Spleen (tissue), 11 donors: ENCODE results near the gene GOLGA2. TPM values are rescaled to one million over a fixed set of nuclear protein-coding genes. Genes with fewer than 3 reads are reported as not detected.

Experiments used
- DNase-seq: peaks from one replicate; pipeline ENCODE4 v3.0.0-alpha.2; 2020
- H3K27ac ChIP-seq, 8 donors: fragments of 200-600 bp; sonication (generic) in 7 of 8; 1 replicate in 4 of 8; 2 replicates in 4 of 8; pipeline versions ENCODE4 v1.5.0 to v1.8.0; 2016 to 2021; ENCODE audit warnings: inconsistent platforms in 4 of 8, mild to moderate bottlenecking in 4 of 8, moderate library complexity in 1 of 8
- H3K27me3 ChIP-seq, 7 donors: fragments of 200-600 bp; sonication (generic) in 6 of 7; replicated peaks in 1 of 7; 1 replicate in 4 of 7; 2 replicates in 3 of 7; pipeline versions ENCODE4 v1.5.0 to v1.8.0; 2016 to 2021; ENCODE audit warnings: inconsistent platforms in 3 of 7, mild to moderate bottlenecking in 1 of 7
- H3K36me3 ChIP-seq, 6 donors: fragments of 200-600 bp; sonication (generic) in 5 of 6; 1 replicate in 4 of 6; 2 replicates in 2 of 6; pipeline versions ENCODE4 v1.5.0 to v1.8.0; 2016 to 2021; ENCODE audit warnings: inconsistent platforms in 2 of 6
- H3K4me1 ChIP-seq, 6 donors: fragments of 200-600 bp; sonication (generic) in 5 of 6; 1 replicate in 3 of 6; 2 replicates in 3 of 6; pipeline versions ENCODE4 v1.5.0 to v1.8.0; 2016 to 2021; ENCODE audit warnings: inconsistent platforms in 3 of 6
- H3K4me3 ChIP-seq, 8 donors: fragments of 200-600 bp; sonication (generic) in 7 of 8; 1 replicate in 4 of 8; 2 replicates in 4 of 8; pipeline versions ENCODE4 v1.5.0 to v1.8.0; 2016 to 2021; ENCODE audit warnings: inconsistent platforms in 4 of 8, mild to moderate bottlenecking in 4 of 8, moderate library complexity in 2 of 8
- H3K9me3 ChIP-seq, 8 donors: fragments of 200-600 bp; sonication (generic) in 7 of 8; 1 replicate in 4 of 8; 2 replicates in 4 of 8; pipeline versions ENCODE4 v1.5.0 to v1.8.0; 2016 to 2021; ENCODE audit warnings: inconsistent platforms in 4 of 8
- POLR2A ChIP-seq, 3 donors: fragments of 450-650 bp; IDR thresholded peaks; one replicate each; pipeline ENCODE4 v1.5.1; 2017; ENCODE audit warnings: antibody characterized with exemption in 3 of 3, mild to moderate bottlenecking in 1 of 3
- POLR2AphosphoS5 ChIP-seq, 3 donors: sonication (generic); formaldehyde crosslinking; IDR thresholded peaks; one replicate each; pipeline ENCODE4 v1.5.1; 2017; ENCODE audit warnings: antibody characterized with exemption in 3 of 3
- WGBS, 5 donors: extraction: QIAGEN DNeasy Blood & Tissue Kit in 3 of 5; methylation state at CpG; one replicate each; pipeline versions ENCODE4 v1.1.5 to v1.1.7; 2013 to 2018; 5-methylcytosine and 5-hydroxymethylcytosine counted together
- intact Hi-C: fragments of 100-400 bp; cut with DNase I; formaldehyde crosslinking; loops from one replicate; pipeline ENCODE4 v1.15.0; 2023; ENCODE audit warnings: low total_unique reads
- polyA plus RNA-seq, 3 donors: library from polyadenylated mRNA; stranded (reverse); fragments of 200-250 nt; gene quantifications; one replicate each; pipeline ENCODE4 v1.2.1, GENCODE V29; 2013
- total RNA-seq, 7 donors: library from RNA; depleted of rRNA in 3 of 7; stranded (reverse); fragments of >200 nt in 3 of 7; fragmentation: NEBNext Ultra II Directional in 4 of 7; extraction: Animal tissue kit (Norgen Biotek cat#: 25700) in 4 of 7; gene quantifications; one replicate each; pipeline versions ENCODE4 v1.1.0 to v1.2.1, GENCODE V29; 2016 to 2021
- TF ChIP-seq, protein P1 (sequence below), 11 experiments: fragments of 200-600 bp in 7 of 11; fragments of 450-650 bp in 4 of 11; sonication (generic) in 4 of 11; IDR thresholded peaks in 8 of 11; conservative IDR thresholded peaks in 3 of 11; 1 replicate in 7 of 11; 2 replicates in 4 of 11; pipeline versions ENCODE4 v1.4.0 to v1.8.0; 2016 to 2021; ENCODE audit warnings: antibody characterized with exemption in 11 of 11, inconsistent platforms in 4 of 11, mild to moderate bottlenecking in 1 of 11
- donor health status: healthy with polysubstance abuse.
- donor health status: DM: no; HTN: no; CAD: no; lungs with moderate emphysema.
- donor health status: DM: no; HTN: no; CAD: no.
- donor health status: Bipolar disorder and iron deficiency.
- donor health status: healthy.
- donor health status: DM: no; HTN: no; CAD: no.
- donor health status: DM: yes; HTN: yes; CAD: no.

GOLGA2 gene
- total and polyA plus RNA-seq, 10 donors, result 15.5 to 79.0 (median 59.5) TPM

- Histone ChIP-seq H3K27ac (peak overlapping the region in 6 of 8 donors; percentile 5 to 80 (median 67)), H3K4me3 (peak overlapping the region; percentile 27 to 79 (median 47)), H3K27me3 (peaks cover 0 to 21% (median 0%) of the 10 kb centered on the region in 7 donors), H3K9me3 (no peaks in the 10 kb centered on the region), H3K36me3 (no peaks in the 10 kb centered on the region), H3K4me1 (peaks cover 6 to 40% (median 32%) of the 10 kb centered on the region in 6 donors)
- intact Hi-C loops, result no loop called here
- DNase-seq, result peak; percentile 98
- TF ChIP-seq POLR2AphosphoS5 (IDR thresholded peaks at IDR 0.05), result peak; percentile 50 to 75 (median 53)
- TF ChIP-seq, protein P1, sequence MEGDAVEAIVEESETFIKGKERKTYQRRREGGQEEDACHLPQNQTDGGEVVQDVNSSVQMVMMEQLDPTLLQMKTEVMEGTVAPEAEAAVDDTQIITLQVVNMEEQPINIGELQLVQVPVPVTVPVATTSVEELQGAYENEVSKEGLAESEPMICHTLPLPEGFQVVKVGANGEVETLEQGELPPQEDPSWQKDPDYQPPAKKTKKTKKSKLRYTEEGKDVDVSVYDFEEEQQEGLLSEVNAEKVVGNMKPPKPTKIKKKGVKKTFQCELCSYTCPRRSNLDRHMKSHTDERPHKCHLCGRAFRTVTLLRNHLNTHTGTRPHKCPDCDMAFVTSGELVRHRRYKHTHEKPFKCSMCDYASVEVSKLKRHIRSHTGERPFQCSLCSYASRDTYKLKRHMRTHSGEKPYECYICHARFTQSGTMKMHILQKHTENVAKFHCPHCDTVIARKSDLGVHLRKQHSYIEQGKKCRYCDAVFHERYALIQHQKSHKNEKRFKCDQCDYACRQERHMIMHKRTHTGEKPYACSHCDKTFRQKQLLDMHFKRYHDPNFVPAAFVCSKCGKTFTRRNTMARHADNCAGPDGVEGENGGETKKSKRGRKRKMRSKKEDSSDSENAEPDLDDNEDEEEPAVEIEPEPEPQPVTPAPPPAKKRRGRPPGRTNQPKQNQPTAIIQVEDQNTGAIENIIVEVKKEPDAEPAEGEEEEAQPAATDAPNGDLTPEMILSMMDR (IDR thresholded peaks at IDR 0.05 in 8 of 11, conservative IDR thresholded peaks at IDR 0.05 in 3 of 11), result no peak
- 7 to 19% (median 11%) methylated on average over 13 to 81 of the region's 81 CpGs for WGBS, 5 donors
Observed at GRCh38 chr9:128249908-128250838, 25.6 kb downstream of the GOLGA2 start.

GRCh38 chr9:128249558-128249907 lies 26.3 kb downstream of the GOLGA2 start:
- H3K27ac ChIP-seq, result peak overlapping the region in 5 of 8 donors; percentile 53 to 80 (median 73)
- peaks cover 6 to 47% (median 37%) of the 10 kb centered on the region in 6 donors for H3K4me1 ChIP-seq
- intact Hi-C loops, result no loop called here
- peak overlapping the region in 3 of 8 donors; percentile 45 to 79 (median 57) for H3K4me3 ChIP-seq
- H3K9me3 ChIP-seq, result no peaks in the 10 kb centered on the region
- H3K36me3 ChIP-seq, result no peaks in the 10 kb centered on the region
- H3K27me3 ChIP-seq, result peaks cover 0 to 28% (median 0%) of the 10 kb centered on the region in 7 donors
- no peak for DNase-seq
- 69 to 88% (median 76%) methylated on average over 8 of the region's 8 CpGs for WGBS, 5 donors
- TF ChIP-seq, protein P1 (IDR thresholded peaks at IDR 0.05 in 8 of 11, conservative IDR thresholded peaks at IDR 0.05 in 3 of 11), result no peak
- TF ChIP-seq POLR2AphosphoS5 (IDR thresholded peaks at IDR 0.05), result no peak
- no peak for TF ChIP-seq POLR2A (IDR thresholded peaks at IDR 0.05)

DNA sequence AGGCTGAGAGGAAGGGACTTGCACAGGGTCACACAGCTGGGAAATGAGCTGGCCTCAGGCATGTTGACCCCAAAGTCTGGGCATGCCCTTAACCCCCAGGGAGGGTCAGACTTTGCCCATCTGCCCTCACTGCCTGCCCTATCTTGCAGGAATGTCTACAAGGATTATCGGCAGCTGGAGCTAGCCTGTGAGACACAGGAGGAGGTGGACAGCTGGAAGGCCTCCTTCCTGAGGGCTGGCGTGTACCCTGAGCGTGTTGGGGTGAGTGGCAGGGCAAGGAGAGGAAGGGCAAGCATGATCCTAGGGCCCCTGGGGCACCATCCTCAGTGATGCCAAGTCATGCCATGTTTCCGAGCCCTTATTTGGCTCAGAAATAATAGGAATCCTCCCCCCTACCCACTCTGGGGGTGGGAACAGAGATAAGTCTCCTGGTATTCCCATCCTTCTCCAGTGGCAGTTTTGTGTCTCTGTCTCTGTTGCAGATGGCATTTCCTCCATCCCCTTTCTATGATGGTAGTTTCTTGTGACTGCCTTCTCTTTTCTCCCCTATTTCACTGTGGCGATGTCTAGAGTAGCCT lies 28.5 kb downstream of the GOLGA2 start:
- intact Hi-C loops, result no loop called here
- WGBS, 5 donors, result 81 to 92% (median 89%) methylated on average over 5 of the region's 5 CpGs
- TF ChIP-seq POLR2AphosphoS5 (IDR thresholded peaks at IDR 0.05), result no peak
- no peak for TF ChIP-seq POLR2A (IDR thresholded peaks at IDR 0.05)
- DNase-seq, result no peak
- H3K9me3 ChIP-seq, result no peaks in the 10 kb centered on the region
- H3K36me3 ChIP-seq, result no peaks in the 10 kb centered on the region
- H3K27me3 ChIP-seq, result peaks cover 0 to 47% (median 0%) of the 10 kb centered on the region in 7 donors
- H3K4me3 ChIP-seq, result no peak overlapping the region
- H3K4me1 ChIP-seq, result peaks cover 6 to 59% (median 37%) of the 10 kb centered on the region in 6 donors
- no peak overlapping the region for H3K27ac ChIP-seq

- peaks cover 0 to 53% (median 0%) of the 10 kb centered on the region in 7 donors for H3K27me3 ChIP-seq
- TF ChIP-seq POLR2AphosphoS5 (IDR thresholded peaks at IDR 0.05), result no peak
- TF ChIP-seq, protein P1 (IDR thresholded peaks at IDR 0.05 in 8 of 11, conservative IDR thresholded peaks at IDR 0.05 in 3 of 11), result no peak
- no peak for TF ChIP-seq POLR2A (IDR thresholded peaks at IDR 0.05)
- H3K36me3 ChIP-seq, result no peaks in the 10 kb centered on the region
- intact Hi-C loops, result no loop called here
- H3K27ac ChIP-seq, result peak overlapping the region in 3 of 8 donors; percentile 17 to 60 (median 55)
- no peak overlapping the region for H3K4me3 ChIP-seq
- H3K9me3 ChIP-seq, result no peaks in the 10 kb centered on the region
- 42 to 59% (median 51%) methylated on average over 2 of the region's 2 CpGs for WGBS, 5 donors
- H3K4me1 ChIP-seq, result peaks cover 6 to 53% (median 35%) of the 10 kb centered on the region in 6 donors
- no peak for DNase-seq
Observed at GRCh38 chr9:128246471-128246870, 29.3 kb downstream of the GOLGA2 start.
